Activated naive CD8-positive, alpha-beta T cell treated with anti-CD3 and anti-CD28 coated beads, Interleukin-2, amount 50 U/mL, for 16 hours (primary cell): ENCODE measurements around the gene ZNF438.
A peak's percentile ranks its signal among the peaks of the same experiment; 100 is the strongest.
"Not testable (repeated sequence)": the region's sequence is repeated elsewhere in the genome, so short reads cannot be mapped to it uniquely, and the experiment has no call there.

Experiments used
- DNase-seq: peaks from one replicate; pipeline ENCODE4 v3.0.0-alpha.2; 2020; ENCODE audit warnings: low read depth, low spot score

ZNF438 gene

GRCh38 chr10:31031558-31032257, at the start of gene ZNF438:
ZNF438 (minus strand) TSS chr10:31031865; CDS start chr10:30877034, 154,831 bp downstream.
- peak; percentile 80 for DNase-seq

GRCh38 chr10:31076610-31076988, 44.9 kb upstream of the ZNF438 start:
- DNase-seq: no peak

- no peak for DNase-seq
Measured at GRCh38 chr10:31075881-31076609, 44.4 kb upstream of the ZNF438 start.

- DNase-seq: no peak
Measured at GRCh38 chr10:31075434-31075833, 43.8 kb upstream of the ZNF438 start.

GRCh38 chr10:31074722-31075086, 43.0 kb upstream of the ZNF438 start:
- no peak for DNase-seq

- DNase-seq: no peak
Measured at GRCh38 chr10:31073996-31074721, 42.5 kb upstream of the ZNF438 start.

GRCh38 chr10:31073211-31073610, 41.5 kb upstream of the ZNF438 start:
- no peak for DNase-seq

GRCh38 chr10:31072451-31072850, 40.8 kb upstream of the ZNF438 start:
- no peak for DNase-seq

- DNase-seq: no peak
Measured at GRCh38 chr10:31071232-31072005, 39.8 kb upstream of the ZNF438 start.

- DNase-seq: no peak
Measured at GRCh38 chr10:31070691-31071090, 39.0 kb upstream of the ZNF438 start.

- DNase-seq: no peak
Measured at GRCh38 chr10:31070025-31070424, 38.4 kb upstream of the ZNF438 start.

GRCh38 chr10:31069411-31069810, 37.7 kb upstream of the ZNF438 start:
- DNase-seq: no peak

GRCh38 chr10:31064348-31064747, 32.7 kb upstream of the ZNF438 start:
- DNase-seq: no peak

- DNase-seq: no peak
Measured at GRCh38 chr10:31063841-31064240, 32.2 kb upstream of the ZNF438 start.

- no peak for DNase-seq
Measured at GRCh38 chr10:31062856-31063255, 31.2 kb upstream of the ZNF438 start.

- DNase-seq: no peak
Measured at GRCh38 chr10:31061941-31062340, 30.3 kb upstream of the ZNF438 start.

- no peak for DNase-seq
Measured at GRCh38 chr10:31058795-31059703, 27.4 kb upstream of the ZNF438 start.

- not testable (repeated sequence) for DNase-seq
Measured at GRCh38 chr10:31056678-31057077, 25.0 kb upstream of the ZNF438 start.

- no peak for DNase-seq
Measured at GRCh38 chr10:31055573-31056251, 24.0 kb upstream of the ZNF438 start.

- no peak for DNase-seq
Measured at GRCh38 chr10:31051703-31052102, 20.0 kb upstream of the ZNF438 start.
